Stimulated activated CD4-positive, alpha-beta T cell treated with anti-CD3 and anti-CD28 coated beads, Interleukin-15, amount 100 ng/mL, for 48 hours (primary cell): ENCODE data around the gene NRXN3.
A peak's percentile ranks its signal among the peaks of the same experiment; 100 is the strongest.

Source experiments
- DNase-seq, 2 donors: peaks; one replicate each; pipeline ENCODE4 v3.0.0-alpha.2; 2020; ENCODE audit warnings: low read depth in 2 of 2

NRXN3 gene

DNA sequence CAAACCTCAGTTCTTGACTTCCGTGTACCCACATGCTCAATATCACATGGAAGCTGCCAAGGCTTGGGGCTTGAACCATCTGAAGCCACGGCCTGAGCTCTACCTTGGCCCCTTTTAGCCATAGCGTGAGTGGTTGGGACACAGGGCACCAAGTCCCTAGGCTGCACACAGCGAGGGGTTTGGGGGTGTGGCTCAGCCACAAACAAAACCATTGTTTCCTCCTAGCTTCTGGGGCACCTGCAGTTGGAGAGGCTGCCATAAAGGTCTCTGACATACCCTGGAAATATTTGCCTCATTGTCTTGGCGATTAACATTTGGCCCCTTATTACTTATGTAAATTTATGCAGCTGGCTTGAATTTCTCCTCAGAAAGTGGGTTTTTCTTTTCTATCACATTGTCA, 628.6 kb downstream of the NRXN3 start:
- DNase-seq: no peak

DNA sequence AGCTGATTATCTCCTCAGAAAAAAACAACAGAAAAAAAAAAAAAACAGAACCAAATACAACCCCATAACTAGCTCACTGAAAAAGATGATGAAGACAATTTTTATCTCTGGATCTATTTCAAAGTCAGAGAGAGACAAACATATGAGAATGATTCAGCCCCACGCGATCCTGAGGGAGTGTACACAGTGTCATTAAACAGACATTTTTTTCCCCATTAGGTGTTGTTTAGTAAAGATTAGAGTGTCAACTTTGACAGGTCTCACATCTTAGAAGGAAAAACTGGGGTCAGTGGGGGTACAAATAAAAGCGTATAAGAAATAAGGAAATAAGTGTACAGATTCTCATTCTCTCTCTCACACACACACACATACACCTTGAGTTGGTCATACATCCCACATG, 635.4 kb downstream of the NRXN3 start:
- no peak for DNase-seq

- DNase-seq: no peak
These were observed 652.9 kb downstream of the NRXN3 start for GRCh38 chr14:78823035-78823434.

GRCh38 chr14:78823516-78823915, 653.3 kb downstream of the NRXN3 start:
- DNase-seq: no peak

GRCh38 chr14:78829274-78829673, 659.1 kb downstream of the NRXN3 start:
- no peak for DNase-seq

- no peak for DNase-seq
These were observed 664.7 kb downstream of the NRXN3 start for GRCh38 chr14:78834766-78835451.

DNA sequence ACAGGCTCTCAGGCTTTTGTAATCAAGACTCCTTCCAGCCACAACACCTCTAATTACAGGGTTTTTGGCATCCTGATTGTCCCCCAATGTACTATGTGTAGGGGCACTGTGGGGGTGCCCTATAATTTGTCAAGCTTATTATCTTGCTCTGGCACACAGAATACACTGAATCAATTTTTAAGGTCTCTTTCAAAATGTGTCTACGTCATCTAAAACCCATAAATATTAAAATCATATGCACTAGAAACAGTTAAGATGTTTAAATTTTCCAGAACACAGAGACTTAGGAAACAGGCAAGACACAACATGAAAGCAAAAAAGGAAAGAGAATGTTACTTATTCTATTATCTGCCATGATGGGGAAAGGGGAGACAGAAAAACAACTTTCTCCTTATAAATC, 665.7 kb downstream of the NRXN3 start:
- DNase-seq: no peak

- no peak for DNase-seq
These were observed 666.6 kb downstream of the NRXN3 start for GRCh38 chr14:78836777-78837176.

DNA sequence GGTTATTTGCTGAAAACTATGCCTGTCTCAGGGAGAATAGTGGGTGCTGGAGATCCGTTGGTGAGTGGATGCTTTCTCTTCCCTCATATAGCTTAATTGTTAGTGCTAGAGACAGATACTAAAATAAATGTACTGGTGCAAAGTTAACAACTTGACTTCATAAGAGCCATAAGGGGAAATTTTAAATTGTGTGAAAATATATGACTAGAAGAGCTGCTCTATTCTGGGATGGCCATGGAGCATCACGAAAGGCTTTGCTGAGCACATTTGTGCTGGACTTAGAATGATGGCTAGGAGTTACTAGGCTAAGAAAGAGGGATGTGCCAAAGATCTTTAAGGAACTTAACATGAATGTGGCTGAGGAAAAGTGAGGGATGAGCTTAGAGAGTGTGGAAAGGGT, 668.8 kb downstream of the NRXN3 start:
- DNase-seq: no peak

DNA sequence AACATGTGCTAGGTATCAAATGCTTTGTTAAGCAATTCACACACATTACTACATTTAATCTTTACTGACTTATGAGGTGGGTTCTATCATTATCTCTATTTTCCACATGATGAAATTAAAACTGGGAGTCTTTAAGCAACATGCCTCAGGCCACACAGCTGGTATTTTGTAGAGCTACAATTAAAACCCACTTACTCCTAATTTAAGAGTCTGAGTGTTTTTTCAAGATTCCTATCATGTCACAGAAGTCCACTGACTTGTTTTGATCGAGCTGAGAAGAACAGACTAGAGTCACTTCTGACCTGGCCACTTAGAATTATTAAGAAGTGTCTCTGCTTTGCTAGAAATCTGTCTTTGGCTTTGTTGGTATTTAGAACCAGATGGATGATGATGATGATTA, 670.7 kb downstream of the NRXN3 start:
- no peak for DNase-seq

DNA sequence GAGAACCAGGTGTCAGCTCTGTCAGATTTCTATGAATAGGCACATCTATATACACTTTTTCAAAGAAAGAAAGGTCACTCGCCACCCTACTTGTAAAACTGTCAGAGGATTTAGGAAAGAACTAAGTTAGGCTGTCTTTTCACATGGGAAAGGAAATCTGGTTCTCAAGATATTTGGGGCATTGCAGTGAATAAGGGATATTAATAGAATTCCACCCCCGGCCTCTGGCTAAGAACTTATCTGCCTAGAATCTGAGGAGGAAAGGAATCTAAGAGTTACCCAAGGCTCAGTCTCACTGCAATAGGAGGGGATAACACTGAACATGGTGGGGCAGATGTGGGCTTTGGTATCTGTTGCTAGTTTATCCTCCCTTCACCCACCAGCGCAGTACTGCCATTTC, 677.6 kb downstream of the NRXN3 start:
- no peak for DNase-seq

DNA sequence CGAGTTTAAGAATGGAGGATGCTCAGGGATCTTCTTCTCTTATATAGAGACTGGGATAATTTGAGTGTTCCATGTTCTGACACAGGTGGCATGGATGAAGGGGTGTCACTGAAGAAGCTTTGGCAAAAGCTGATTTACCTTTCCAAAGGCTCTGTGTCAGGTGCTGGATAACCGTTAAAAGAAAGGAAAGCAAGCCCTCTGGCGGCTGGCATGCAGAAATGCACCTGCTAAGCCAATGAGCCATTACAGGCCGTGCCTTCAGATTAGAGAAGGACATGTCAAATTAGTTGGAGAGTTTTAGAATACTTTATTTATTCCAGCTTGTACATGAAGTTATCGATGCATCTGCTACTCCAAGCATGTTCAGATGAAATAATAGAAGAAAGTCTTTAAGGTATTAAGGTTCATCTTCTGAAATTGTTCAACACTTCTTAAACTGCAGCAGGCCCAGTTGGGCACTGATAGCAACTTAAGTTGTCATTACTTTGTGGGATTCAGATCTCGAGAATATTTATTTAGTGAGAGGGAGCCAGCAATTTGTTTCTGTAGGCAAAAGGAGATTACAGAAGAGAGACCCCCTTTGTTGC, 678.2 kb downstream of the NRXN3 start:
- peak in 1 of 2 donors; percentile 15 for DNase-seq

- no peak for DNase-seq
These were observed 679.8 kb downstream of the NRXN3 start for GRCh38 chr14:78849952-78850351.

GRCh38 chr14:78851189-78851588, 681.0 kb downstream of the NRXN3 start:
- DNase-seq: no peak

DNA sequence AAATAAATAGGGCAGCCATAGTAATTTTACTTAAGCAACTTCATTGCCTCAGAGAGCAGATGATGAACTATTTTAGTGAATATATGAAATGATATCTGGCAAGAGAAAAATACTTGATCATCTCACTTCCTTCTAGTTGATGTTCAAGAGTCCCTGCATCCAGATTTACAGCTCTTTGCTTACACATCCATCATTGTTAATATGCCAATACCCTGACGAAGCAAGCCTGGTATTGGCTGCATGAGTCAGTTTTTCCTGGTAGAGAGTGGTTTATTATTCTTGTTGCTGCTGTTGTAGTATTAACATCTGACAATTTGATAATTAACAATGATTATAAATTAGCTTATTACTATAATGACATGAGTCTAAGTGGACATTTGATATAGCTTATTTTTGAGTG, 681.9 kb downstream of the NRXN3 start:
- DNase-seq: no peak

DNA sequence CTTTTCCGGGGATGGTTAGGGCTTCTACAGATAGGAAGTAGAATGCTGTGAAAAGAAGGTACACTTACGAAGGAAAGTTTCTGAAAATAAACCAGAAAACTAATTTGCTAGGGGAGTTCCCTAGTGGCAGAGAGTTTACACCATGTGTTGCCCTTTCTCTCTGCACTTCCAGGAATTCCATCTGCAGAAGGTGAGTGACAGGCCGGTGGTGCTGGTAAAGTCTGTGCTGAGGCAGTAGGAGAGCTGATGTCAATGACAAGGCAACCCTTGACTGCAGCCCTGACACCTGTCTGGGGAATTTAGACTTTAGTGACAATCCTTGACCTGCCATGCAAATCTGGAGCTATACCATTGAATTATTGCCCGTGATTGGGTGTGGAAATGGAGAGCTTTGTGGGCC, 687.8 kb downstream of the NRXN3 start:
- DNase-seq: no peak

DNA sequence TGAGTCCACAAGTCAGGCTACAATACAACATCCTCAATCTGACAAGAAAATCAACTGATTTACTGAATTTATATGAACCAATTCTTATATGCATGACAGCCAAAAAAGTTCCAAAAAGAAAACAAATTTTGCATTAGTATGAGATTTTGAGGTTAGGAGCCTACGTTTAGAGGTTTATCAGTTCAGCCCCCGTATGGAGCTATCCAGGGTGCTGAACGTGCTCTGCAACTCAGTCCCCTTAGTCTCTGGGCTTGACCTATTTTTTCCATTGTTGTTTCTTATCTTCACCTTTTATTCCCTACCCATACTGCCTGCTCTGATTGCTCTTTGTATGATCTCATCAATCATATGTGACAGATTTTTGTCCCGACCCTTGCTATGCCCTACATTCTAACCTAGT, 693.0 kb downstream of the NRXN3 start:
- DNase-seq: no peak

- no peak for DNase-seq
These were observed 702.7 kb downstream of the NRXN3 start for GRCh38 chr14:78872837-78873236.

- DNase-seq: no peak
These were observed 703.4 kb downstream of the NRXN3 start for GRCh38 chr14:78873581-78873980.

DNA sequence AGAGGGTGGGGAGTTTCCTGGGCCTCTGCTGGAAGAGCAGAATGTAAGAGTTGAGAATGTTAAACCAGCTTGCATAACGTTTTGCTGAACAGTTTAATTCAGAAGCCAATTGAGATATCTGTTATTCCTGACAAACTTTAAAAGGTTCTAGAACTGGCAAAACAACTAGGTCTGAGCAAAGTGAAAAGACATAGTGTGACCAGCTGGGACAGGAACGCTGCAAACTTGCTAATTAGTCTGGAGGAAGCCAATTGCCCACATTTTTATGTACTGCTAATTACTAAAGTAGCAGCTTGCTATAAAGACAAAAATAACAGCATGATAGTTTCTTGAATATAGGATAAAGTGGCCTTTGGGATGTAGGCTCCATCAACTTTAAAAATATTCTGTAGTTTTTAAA, 704.9 kb downstream of the NRXN3 start:
- no peak for DNase-seq

DNA sequence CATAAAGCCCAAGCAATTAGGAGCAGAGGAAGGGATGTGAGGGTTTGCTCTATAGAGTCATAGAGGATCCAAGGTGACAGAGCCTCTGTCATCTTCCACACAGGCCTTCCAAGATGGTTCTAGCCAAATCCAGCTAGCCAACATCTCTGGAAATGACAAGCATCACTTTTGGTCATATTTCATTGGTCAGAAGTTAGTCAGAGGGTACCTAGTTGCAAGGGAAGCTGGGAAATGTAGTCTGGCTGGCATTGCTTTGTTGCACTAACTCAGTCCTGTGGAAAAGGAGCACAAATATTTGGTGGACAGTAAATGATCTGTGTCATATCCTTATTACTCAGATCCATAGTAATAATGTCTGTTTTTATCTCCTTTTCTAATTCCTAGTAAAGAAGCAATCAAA, 715.7 kb downstream of the NRXN3 start:
- DNase-seq: no peak

DNA sequence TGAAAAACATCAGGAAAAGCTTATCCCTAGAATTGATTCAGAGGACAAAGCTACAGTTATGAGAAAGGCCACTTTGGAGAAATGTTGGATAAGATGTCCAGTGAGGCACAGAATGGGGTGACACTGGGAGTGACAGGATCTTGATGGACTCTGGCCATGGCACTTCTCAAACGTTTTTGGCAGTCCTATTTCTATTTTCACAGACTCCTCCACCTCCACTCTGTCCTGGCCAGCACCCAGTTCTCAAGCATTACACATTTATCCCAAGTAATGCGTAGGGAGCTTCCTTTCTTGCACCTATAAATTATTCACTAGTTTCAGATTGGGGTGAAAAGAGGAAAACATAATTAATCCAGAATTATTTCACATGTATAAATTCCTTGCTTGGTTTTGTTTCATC, 727.3 kb downstream of the NRXN3 start:
- DNase-seq: no peak

DNA sequence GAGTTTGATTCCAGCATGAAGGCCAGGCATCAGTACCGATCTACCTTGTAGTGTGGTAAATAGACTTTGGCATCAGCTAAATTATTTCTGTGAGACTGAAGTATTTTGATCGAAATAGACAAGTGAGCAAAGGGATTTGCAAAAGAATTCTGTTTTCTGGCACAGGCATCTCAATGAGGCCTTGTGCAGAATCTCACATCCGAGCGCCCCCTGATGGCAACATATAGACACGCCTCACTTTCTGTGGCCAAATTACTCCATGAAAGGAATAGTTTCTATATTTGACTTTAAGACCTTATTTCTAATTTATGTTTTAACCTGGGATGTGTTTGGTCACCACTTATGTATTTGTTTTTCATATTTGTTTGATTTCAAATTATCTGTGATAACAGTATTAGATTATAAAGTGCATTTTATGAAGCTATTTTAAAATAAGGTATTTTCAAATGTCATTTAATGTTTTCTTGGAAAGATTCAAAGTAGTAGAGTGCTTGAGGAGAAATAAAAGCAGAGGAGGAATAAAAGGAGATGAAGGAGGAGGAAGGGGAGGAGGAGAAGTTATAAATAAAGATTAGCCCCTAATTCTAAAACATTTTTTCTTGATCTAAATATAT, 731.9 kb downstream of the NRXN3 start:
- no peak for DNase-seq

- DNase-seq: no peak
These were observed 733.9 kb downstream of the NRXN3 start for GRCh38 chr14:78904094-78904493.
